K562 (cell line): ENCODE data around the gene DYRK1A. TPM values are rescaled to one million over a fixed set of nuclear protein-coding genes. Genes with fewer than 3 reads are reported as not detected.

Experiments used
- CHAMP1 ChIP-seq: fragments of 450-650 bp; IDR thresholded peaks from 2 replicates; pipeline ENCODE4 v1.6.1; 2016; ENCODE audit warnings: mild to moderate bottlenecking
- EWSR1 ChIP-seq: fragments of 450-650 bp; IDR thresholded peaks from 2 replicates; pipeline ENCODE4 v1.6.1; 2018; ENCODE audit warnings: borderline replicate concordance, mild to moderate bottlenecking, low read depth, moderate library complexity; ENCODE audit not compliant: partially characterized antibody
- FOXJ3 ChIP-seq: sonication (generic); formaldehyde crosslinking; IDR thresholded peaks from 2 replicates; pipeline ENCODE4 v1.4.0; 2020; ENCODE audit warnings: mild to moderate bottlenecking, missing genetic modification reagents
- HDAC1 ChIP-seq, 2 experiments: fragments of 450-650 bp; IDR thresholded peaks; 2 replicates each; pipeline ENCODE4 v1.6.1; 2016 to 2017; ENCODE audit warnings: inconsistent platforms in 1 of 2, mild to moderate bottlenecking in 1 of 2, moderate library complexity in 1 of 2
- HDAC3 ChIP-seq: fragments of 450-650 bp; IDR thresholded peaks from 2 replicates; pipeline ENCODE4 v1.6.1; 2018; ENCODE audit warnings: borderline replicate concordance, mild to moderate bottlenecking, moderate library complexity; ENCODE audit not compliant: partially characterized antibody
- ILF3 ChIP-seq: fragments of 450-650 bp; IDR thresholded peaks from 2 replicates; pipeline ENCODE4 v1.6.1; 2018; ENCODE audit warnings: antibody characterized with exemption, mild to moderate bottlenecking, moderate library complexity, borderline replicate concordance
- KDM4B ChIP-seq, 2 experiments: fragments of 450-650 bp in 1 of 2; sonication (generic) in 1 of 2; IDR thresholded peaks; 2 replicates each; pipeline ENCODE4 v1.6.1; 2016 to 2017; ENCODE audit warnings: borderline replicate concordance in 2 of 2, antibody characterized with exemption in 1 of 2, low read depth in 1 of 2, mild to moderate bottlenecking in 1 of 2
- MXD1 ChIP-seq: fragments of 250-450 bp; sonication (Bioruptor Pico); IDR thresholded peaks from 2 replicates; pipeline ENCODE4 v1.8.0; 2021; ENCODE audit warnings: borderline replicate concordance, mild to moderate bottlenecking, moderate library complexity; ENCODE audit not compliant: poor library complexity, severe bottlenecking
- NEUROD1 ChIP-seq: fragments of 150-350 bp; IDR thresholded peaks from 2 replicates; pipeline ENCODE4 v1.6.1; 2014; ENCODE audit warnings: borderline replicate concordance, low read length, low read depth; ENCODE audit not compliant: partially characterized antibody
- NONO ChIP-seq, 2 experiments: fragments of 200-400 bp in 1 of 2; fragments of 450-650 bp in 1 of 2; formaldehyde crosslinking in 1 of 2; IDR thresholded peaks; 2 replicates each; pipeline ENCODE4 v1.6.1; 2017; ENCODE audit warnings: low read depth in 2 of 2, mild to moderate bottlenecking in 2 of 2, moderate library complexity in 2 of 2, low read length in 1 of 2
- PHB2 ChIP-seq: fragments of 450-650 bp; IDR thresholded peaks from 2 replicates; pipeline ENCODE4 v1.6.1; 2017; ENCODE audit warnings: low read depth
- POLR2B ChIP-seq: fragments of 450-650 bp; IDR thresholded peaks from 2 replicates; pipeline ENCODE4 v1.6.1; 2018; ENCODE audit warnings: low read depth; ENCODE audit not compliant: partially characterized antibody
- POLR2H ChIP-seq: IDR thresholded peaks from 2 replicates; pipeline ENCODE4 v1.6.1; 2016; ENCODE audit warnings: missing genetic modification characterization, low read depth, mild to moderate bottlenecking, control low read depth, missing compliant biosample characterization, moderate library complexity
- SMARCB1 ChIP-seq: IDR thresholded peaks from 2 replicates; pipeline ENCODE4 v1.6.1; 2011; ENCODE audit warnings: improper control_type of control experiment, low read depth; ENCODE audit not compliant: insufficient read length
- UBTF ChIP-seq, 2 experiments: IDR thresholded peaks; 2 replicates each; pipeline ENCODE4 v1.6.1; 2012; ENCODE audit warnings: improper control_type of control experiment in 2 of 2, low read depth in 2 of 2, low read length in 2 of 2, borderline replicate concordance in 1 of 2
- YBX1 ChIP-seq: fragments of 450-650 bp; IDR thresholded peaks from 2 replicates; pipeline ENCODE4 v1.7.1; 2016; ENCODE audit warnings: mild to moderate bottlenecking
- ZNF174 ChIP-seq: fragments of 250-450 bp; sonication (Bioruptor Pico); IDR thresholded peaks from 2 replicates; pipeline ENCODE4 v1.4.0; 2020; ENCODE audit warnings: mild to moderate bottlenecking
- polyA plus RNA-seq, 8 experiments: library from polyadenylated mRNA; depleted of rRNA in 4 of 8; stranded (reverse) in 5 of 8; unstranded in 3 of 8; fragments of >200 nt; fragmentation: Nextera tagmentation in 2 of 8; fragmentation: Illumina TruSeq in 1 of 8; extraction: Ambion mirVana in 2 of 8; extraction: Trizol in 1 of 8; gene quantifications; 2 replicates each; pipeline versions ENCODE4 v1.2.1 to v1.2.3, GENCODE V29; 2011 to 2014; ENCODE audit warnings: inconsistent platforms in 1 of 8, missing spikeins in 1 of 8
- total RNA-seq, 7 experiments: library from RNA; depleted of rRNA in 6 of 7; stranded (reverse); fragments of >200 nt in 6 of 7; fragmentation: Illumina TruSeq in 2 of 7; extraction: Trizol in 2 of 7; gene quantifications; 2 replicates each; pipeline versions ENCODE4 v1.2.1 to v1.2.3, GENCODE V29; 2011 to 2021; ENCODE audit warnings: low replicate concordance in 1 of 7

Gene DYRK1A
- total and polyA plus RNA-seq, 9 of the 15 experiments (the other 6 are each of a cell fraction or from before 2014, with no cell fraction given): 3.7 to 64.8 (median 42.3) TPM

GRCh38 chr21:37369307-37369854 lies 2.8 kb downstream of the DYRK1A start (continued):
- TF ChIP-seq HDAC3 (peak; percentile 31), YBX1 (no peak), MXD1 (CRISPR knock-in tag) (peak; percentile 18), NEUROD1 (no peak), SMARCB1 (no peak), PHB2 (no peak), KDM4B (IDR thresholded peaks at IDR 0.05; ENCODE audit: borderline replicate concordance in 2 of 2, low read depth in 1 of 2) (0 out of 4 replicates have a peak, but pooled peaks of 1 of the 2 experiments have one; percentile 4), FOXJ3 (CRISPR knock-in tag) (no peak), ZNF174 (CRISPR knock-in tag) (no peak), CHAMP1 (peak; percentile 12; the same call in 1 of the 2 replicates), NONO (IDR thresholded peaks at IDR 0.05; ENCODE audit: low read depth in 2 of 2, low read length in 1 of 2) (no peak), ILF3 (no peak), UBTF (IDR thresholded peaks at IDR 0.05; ENCODE audit: borderline replicate concordance in 1 of 2, low read depth in 2 of 2, low read length in 2 of 2) (0 out of 4 replicates have a peak, but pooled peaks of 1 of the 2 experiments have one; percentile 14), EWSR1 (no peak), HDAC1 (IDR thresholded peaks at IDR 0.05) (no peak), POLR2B (no peak), POLR2H (tag) (0 out of 2 replicates have a peak, but pooled peaks have one; percentile 38)
